SK-N-SH (cell line): ENCODE measurements around the gene PLEKHG5.

Source experiments
- FOXM1 ChIP-seq: IDR thresholded peaks from 2 replicates; pipeline ENCODE4 v1.4.0; 2012; ENCODE audit warnings: low read depth, mild to moderate bottlenecking
- TF ChIP-seq, protein P1 (sequence below): fragments of 200-600 bp; sonication (generic); IDR thresholded peaks from 2 replicates; pipeline ENCODE4 v1.6.1; 2017; ENCODE audit warnings: antibody characterized with exemption, mild to moderate bottlenecking, moderate library complexity

DNA sequence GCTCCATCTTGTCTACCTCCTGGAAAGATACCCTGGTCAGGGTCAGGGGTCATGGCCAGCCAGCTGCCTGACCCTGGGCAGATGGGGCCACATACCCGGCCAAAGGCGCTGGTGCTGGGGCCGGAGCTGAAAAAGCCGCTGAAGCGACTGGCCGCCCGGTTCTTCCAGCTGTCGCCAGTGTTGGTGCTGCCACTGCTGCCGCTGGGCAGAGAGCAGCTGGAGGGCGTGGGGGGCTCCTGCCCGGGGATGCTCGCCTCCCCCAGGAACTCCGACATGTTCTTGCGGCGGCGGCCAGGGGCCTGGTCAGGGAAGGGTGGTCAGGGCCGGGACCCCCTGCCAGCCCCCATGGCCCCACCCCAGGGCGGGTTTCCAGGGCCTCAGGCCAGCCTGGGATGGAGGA lies 18.3 kb downstream of the PLEKHG5 start:
- no peak for TF ChIP-seq FOXM1
- TF ChIP-seq, protein P1, sequence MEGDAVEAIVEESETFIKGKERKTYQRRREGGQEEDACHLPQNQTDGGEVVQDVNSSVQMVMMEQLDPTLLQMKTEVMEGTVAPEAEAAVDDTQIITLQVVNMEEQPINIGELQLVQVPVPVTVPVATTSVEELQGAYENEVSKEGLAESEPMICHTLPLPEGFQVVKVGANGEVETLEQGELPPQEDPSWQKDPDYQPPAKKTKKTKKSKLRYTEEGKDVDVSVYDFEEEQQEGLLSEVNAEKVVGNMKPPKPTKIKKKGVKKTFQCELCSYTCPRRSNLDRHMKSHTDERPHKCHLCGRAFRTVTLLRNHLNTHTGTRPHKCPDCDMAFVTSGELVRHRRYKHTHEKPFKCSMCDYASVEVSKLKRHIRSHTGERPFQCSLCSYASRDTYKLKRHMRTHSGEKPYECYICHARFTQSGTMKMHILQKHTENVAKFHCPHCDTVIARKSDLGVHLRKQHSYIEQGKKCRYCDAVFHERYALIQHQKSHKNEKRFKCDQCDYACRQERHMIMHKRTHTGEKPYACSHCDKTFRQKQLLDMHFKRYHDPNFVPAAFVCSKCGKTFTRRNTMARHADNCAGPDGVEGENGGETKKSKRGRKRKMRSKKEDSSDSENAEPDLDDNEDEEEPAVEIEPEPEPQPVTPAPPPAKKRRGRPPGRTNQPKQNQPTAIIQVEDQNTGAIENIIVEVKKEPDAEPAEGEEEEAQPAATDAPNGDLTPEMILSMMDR = no peak
